Measurements from ENCODE around the gene SEPTIN3.

Gene SEPTIN3

DNA sequence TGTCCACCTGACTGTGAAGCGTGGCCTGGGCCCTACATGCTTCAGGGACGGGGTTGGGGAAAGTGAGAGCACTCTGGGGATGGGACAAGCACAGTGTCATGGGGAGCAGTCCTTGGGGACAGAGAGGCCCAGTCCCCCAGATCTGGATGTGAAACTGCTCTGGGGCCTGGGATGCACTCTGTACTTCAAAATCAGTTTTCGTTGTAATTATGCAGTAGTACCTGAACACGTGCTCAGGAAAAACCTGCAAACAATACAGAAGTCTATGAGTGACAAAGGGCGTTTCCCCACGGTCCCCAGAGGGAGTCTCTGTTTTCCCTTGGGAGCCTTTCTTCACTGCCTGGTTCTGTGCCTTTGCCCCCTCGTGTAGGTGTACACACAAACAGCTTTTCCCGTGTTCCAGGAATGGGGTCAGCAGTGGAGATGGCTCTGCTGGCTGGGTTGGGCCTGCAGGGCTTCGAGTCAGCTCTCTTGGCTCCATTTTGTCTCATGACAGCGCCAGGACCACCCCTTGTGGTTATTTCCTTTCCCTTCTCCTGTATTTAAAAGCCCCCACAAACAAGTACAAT lies 37.5 kb upstream of the SEPTIN3 start:
- H3K4me3 ChIP-seq (ENCODE audit: low read depth in 1 of 2, low read length in 2 of 2), result no peak overlapping the region
- no peaks in the 10 kb centered on the region for H3K36me3 ChIP-seq (ENCODE audit: control insufficient read depth in 1 of 2, insufficient read depth in 2 of 2, low read length in 2 of 2)
- H3K9me3 ChIP-seq (ENCODE audit: control insufficient read depth in 1 of 2, low read length in 2 of 2), result no peaks in the 10 kb centered on the region
- no peak overlapping the region for H3K27ac ChIP-seq (ENCODE audit: low read depth, low read length)
- no peaks in the 10 kb centered on the region for H3K27me3 ChIP-seq (ENCODE audit: control insufficient read depth in 1 of 2, insufficient read depth in 2 of 2, low read length in 2 of 2)
- H3K9ac ChIP-seq (ENCODE audit: low read depth in 1 of 2, low read length in 2 of 2), result no peak overlapping the region
- H3K4me1 ChIP-seq (ENCODE audit: control insufficient read depth in 1 of 2, insufficient read depth in 2 of 2, low read length in 2 of 2), result no peaks in the 10 kb centered on the region

DNA sequence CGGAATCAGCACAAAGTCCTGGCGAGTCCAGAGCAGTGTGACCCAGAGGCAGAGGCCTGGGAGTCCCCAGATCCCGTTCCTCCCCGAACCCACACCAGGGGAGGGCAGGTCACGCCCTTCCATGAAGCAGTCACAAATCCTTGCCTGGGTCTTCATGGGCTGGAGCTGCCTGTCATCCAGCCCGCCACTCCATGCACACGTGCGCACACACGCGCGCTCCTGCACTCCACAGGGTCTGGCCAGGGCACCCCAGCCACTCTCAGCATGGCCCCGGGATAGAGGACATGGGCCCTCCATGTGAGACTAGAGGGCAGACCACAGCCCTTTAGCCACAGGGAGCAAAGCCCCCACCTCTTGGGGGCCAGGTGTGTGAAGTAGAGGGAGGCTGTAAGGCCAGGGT lies 36.9 kb upstream of the SEPTIN3 start:
- no peaks in the 10 kb centered on the region for H3K36me3 ChIP-seq (ENCODE audit: control insufficient read depth in 1 of 2, insufficient read depth in 2 of 2, low read length in 2 of 2)
- no peak overlapping the region for H3K9ac ChIP-seq (ENCODE audit: low read depth in 1 of 2, low read length in 2 of 2)
- H3K4me1 ChIP-seq (ENCODE audit: control insufficient read depth in 1 of 2, insufficient read depth in 2 of 2, low read length in 2 of 2), result no peaks in the 10 kb centered on the region
- H3K9me3 ChIP-seq (ENCODE audit: control insufficient read depth in 1 of 2, low read length in 2 of 2), result no peaks in the 10 kb centered on the region
- H3K4me3 ChIP-seq (ENCODE audit: low read depth in 1 of 2, low read length in 2 of 2), result no peak overlapping the region
- no peaks in the 10 kb centered on the region for H3K27me3 ChIP-seq (ENCODE audit: control insufficient read depth in 1 of 2, insufficient read depth in 2 of 2, low read length in 2 of 2)
- H3K27ac ChIP-seq (ENCODE audit: low read depth, low read length), result no peak overlapping the region

DNA sequence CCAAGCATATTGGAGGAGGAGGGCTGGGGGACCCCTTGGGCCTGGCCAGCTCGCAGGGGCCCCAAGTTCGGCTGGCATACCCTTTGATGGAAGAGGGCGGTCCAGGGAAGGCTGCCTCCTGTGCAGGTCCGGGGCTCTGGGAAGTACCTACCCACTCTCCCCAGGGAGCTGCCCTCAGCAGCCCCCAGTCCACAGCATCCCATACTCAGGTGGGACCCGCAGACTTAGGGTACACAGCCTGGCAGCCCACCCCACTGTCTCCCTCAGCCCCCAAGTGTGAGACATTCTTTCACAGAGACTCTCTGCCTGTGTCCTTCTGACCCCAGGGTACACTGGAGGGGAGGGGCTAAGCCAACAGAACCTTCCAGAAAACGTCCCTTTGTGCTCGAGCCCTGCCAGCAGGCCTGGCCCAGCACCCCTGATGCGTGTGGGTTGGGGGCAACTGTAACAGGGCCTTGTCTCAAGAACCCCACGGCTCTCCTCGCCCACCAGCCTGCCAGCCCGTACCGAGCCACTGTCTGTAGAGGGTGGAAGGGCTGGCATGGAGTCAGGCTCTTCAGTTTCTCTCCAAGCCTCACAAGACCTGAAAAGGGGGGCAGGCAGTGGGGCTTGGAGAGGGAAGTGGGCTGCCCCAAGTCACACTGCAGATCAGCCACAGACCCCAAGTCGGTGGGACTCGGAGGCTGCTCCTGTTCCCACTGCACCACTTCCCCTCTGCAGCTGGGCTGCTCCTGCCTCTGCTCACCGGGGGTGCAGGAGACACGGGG lies 35.6 kb upstream of the SEPTIN3 start:
- Histone ChIP-seq H3K4me3 (ENCODE audit: low read depth in 1 of 2, low read length in 2 of 2) (no peak overlapping the region), H3K4me1 (ENCODE audit: control insufficient read depth in 1 of 2, insufficient read depth in 2 of 2, low read length in 2 of 2) (no peaks in the 10 kb centered on the region), H3K9me3 (ENCODE audit: control insufficient read depth in 1 of 2, low read length in 2 of 2) (no peaks in the 10 kb centered on the region), H3K9ac (ENCODE audit: low read depth in 1 of 2, low read length in 2 of 2) (no peak overlapping the region), H3K27ac (ENCODE audit: low read depth, low read length) (no peak overlapping the region), H3K36me3 (ENCODE audit: control insufficient read depth in 1 of 2, insufficient read depth in 2 of 2, low read length in 2 of 2) (no peaks in the 10 kb centered on the region), H3K27me3 (ENCODE audit: control insufficient read depth in 1 of 2, insufficient read depth in 2 of 2, low read length in 2 of 2) (no peaks in the 10 kb centered on the region)

DNA sequence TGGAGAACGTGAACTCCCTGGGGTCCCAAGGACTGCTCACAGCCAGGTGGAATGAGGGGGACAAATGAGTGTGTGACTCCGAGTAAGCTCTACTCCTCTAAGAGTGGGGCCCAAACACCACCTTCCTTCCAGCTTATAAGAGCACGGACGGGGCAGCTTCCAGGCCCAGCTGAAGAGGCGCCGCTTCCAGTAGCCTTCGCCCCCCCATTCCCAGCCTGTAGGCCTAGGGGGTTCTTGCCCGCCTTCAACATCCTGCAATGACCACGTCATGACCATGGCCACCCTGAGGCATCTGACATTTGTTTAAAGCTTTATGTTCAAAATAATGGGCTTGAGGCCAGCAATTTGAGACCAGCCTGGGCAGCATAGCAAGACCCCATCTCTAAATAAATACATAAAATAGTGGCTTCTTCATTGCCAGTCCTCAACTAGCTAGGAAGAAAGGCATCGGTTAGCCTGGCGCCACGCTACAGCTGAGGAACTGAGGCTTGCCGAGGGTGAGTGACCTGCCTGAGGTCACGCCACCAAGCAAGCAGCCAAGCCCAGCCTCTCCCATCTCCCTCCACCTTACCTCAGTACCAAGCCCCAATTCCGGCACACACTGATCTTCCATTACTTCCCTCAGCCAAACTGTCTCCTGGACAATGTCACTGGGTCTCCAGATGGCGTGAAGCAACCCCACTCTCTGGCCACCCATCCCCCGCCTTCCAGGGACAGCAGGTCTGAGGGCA lies 34.8 kb upstream of the SEPTIN3 start:
- Histone ChIP-seq H3K9me3 (ENCODE audit: control insufficient read depth in 1 of 2, low read length in 2 of 2) (no peaks in the 10 kb centered on the region), H3K36me3 (ENCODE audit: control insufficient read depth in 1 of 2, insufficient read depth in 2 of 2, low read length in 2 of 2) (no peaks in the 10 kb centered on the region), H3K4me3 (ENCODE audit: low read depth in 1 of 2, low read length in 2 of 2) (no peak overlapping the region), H3K27ac (ENCODE audit: low read depth, low read length) (no peak overlapping the region), H3K4me1 (ENCODE audit: control insufficient read depth in 1 of 2, insufficient read depth in 2 of 2, low read length in 2 of 2) (peaks cover 4 to 8% of the 10 kb centered on the region in 2 donors), H3K9ac (ENCODE audit: low read depth in 1 of 2, low read length in 2 of 2) (no peak overlapping the region), H3K27me3 (ENCODE audit: control insufficient read depth in 1 of 2, insufficient read depth in 2 of 2, low read length in 2 of 2) (no peaks in the 10 kb centered on the region)

DNA sequence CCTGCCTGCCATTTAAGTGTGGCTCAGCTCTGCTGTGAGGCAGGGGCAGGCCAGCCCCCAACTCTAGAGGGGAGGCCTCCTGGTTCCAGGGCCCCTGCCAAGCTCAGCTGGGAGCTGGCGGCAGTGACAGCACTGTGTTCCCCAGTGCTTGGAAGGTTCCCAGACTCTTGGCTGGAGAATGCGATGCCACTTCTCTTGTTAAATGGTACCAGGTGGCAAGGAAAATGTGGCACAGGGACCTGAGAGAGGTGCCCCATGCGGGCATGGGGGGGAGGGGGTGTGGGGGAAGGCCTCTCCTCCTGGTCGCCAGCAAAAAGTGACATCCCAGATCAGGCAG lies 34.3 kb upstream of the SEPTIN3 start:
- no peak overlapping the region for H3K9ac ChIP-seq (ENCODE audit: low read depth in 1 of 2, low read length in 2 of 2)
- H3K27me3 ChIP-seq (ENCODE audit: control insufficient read depth in 1 of 2, insufficient read depth in 2 of 2, low read length in 2 of 2), result no peaks in the 10 kb centered on the region
- H3K9me3 ChIP-seq (ENCODE audit: control insufficient read depth in 1 of 2, low read length in 2 of 2), result no peaks in the 10 kb centered on the region
- H3K4me1 ChIP-seq (ENCODE audit: control insufficient read depth in 1 of 2, insufficient read depth in 2 of 2, low read length in 2 of 2), result peaks cover 5 to 8% of the 10 kb centered on the region in 2 donors
- no peak overlapping the region for H3K27ac ChIP-seq (ENCODE audit: low read depth, low read length)
- H3K36me3 ChIP-seq (ENCODE audit: control insufficient read depth in 1 of 2, insufficient read depth in 2 of 2, low read length in 2 of 2), result no peaks in the 10 kb centered on the region
- no peak overlapping the region for H3K4me3 ChIP-seq (ENCODE audit: low read depth in 1 of 2, low read length in 2 of 2)

DNA sequence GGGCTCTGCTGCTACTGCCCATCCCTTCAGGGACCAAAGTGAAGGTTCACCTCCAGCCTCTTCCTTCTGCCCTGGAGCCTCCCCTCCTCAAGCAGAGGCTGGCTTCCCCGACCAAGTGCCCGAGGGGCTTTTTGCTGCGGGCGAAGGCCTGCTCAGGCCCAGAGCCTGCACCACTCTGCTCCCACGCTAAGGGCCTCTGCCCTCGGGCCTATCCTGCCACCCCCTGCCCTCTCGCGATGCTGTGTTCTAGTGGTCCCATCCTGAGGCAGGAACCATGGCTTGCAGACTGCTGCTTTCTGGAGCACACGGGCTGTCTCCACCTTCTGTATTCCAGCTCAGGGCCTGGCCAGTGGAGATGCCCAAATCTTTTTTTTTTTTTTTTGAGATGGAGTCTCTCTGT lies 33.7 kb upstream of the SEPTIN3 start:
- H3K27ac ChIP-seq (ENCODE audit: low read depth, low read length), result no peak overlapping the region
- no peak overlapping the region for H3K4me3 ChIP-seq (ENCODE audit: low read depth in 1 of 2, low read length in 2 of 2)

DNA sequence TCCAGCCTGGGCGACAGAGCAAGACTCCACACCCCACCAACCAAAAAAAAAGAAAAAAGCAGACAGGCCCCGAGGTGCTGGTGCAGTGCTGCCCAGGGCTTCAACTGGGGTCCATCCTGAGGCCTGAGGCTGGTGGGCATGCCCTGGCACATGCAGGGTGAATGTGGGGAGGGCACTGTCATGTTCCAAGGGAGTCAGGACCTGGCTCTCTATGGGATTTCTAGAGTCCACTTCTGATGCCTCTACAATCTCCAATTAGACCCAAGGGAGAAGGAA lies 32.4 kb upstream of the SEPTIN3 start:
- H3K27ac ChIP-seq (ENCODE audit: low read depth, low read length), result no peak overlapping the region
- peaks cover 10 to 17% of the 10 kb centered on the region in 2 donors for H3K4me1 ChIP-seq (ENCODE audit: control insufficient read depth in 1 of 2, insufficient read depth in 2 of 2, low read length in 2 of 2)
- no peaks in the 10 kb centered on the region for H3K9me3 ChIP-seq (ENCODE audit: control insufficient read depth in 1 of 2, low read length in 2 of 2)
- no peaks in the 10 kb centered on the region for H3K27me3 ChIP-seq (ENCODE audit: control insufficient read depth in 1 of 2, insufficient read depth in 2 of 2, low read length in 2 of 2)
- no peak overlapping the region for H3K9ac ChIP-seq (ENCODE audit: low read depth in 1 of 2, low read length in 2 of 2)
- H3K4me3 ChIP-seq (ENCODE audit: low read depth in 1 of 2, low read length in 2 of 2), result no peak overlapping the region
- H3K36me3 ChIP-seq (ENCODE audit: control insufficient read depth in 1 of 2, insufficient read depth in 2 of 2, low read length in 2 of 2), result peaks cover 0 to 6% of the 10 kb centered on the region in 2 donors

More for the DNA sequence above, 33.7 kb upstream of the SEPTIN3 start:
- peaks cover 5 to 8% of the 10 kb centered on the region in 2 donors for H3K4me1 ChIP-seq (ENCODE audit: control insufficient read depth in 1 of 2, insufficient read depth in 2 of 2, low read length in 2 of 2)
- no peaks in the 10 kb centered on the region for H3K27me3 ChIP-seq (ENCODE audit: control insufficient read depth in 1 of 2, insufficient read depth in 2 of 2, low read length in 2 of 2)
- no peaks in the 10 kb centered on the region for H3K36me3 ChIP-seq (ENCODE audit: control insufficient read depth in 1 of 2, insufficient read depth in 2 of 2, low read length in 2 of 2)
- H3K9me3 ChIP-seq (ENCODE audit: control insufficient read depth in 1 of 2, low read length in 2 of 2), result no peaks in the 10 kb centered on the region
- no peak overlapping the region for H3K9ac ChIP-seq (ENCODE audit: low read depth in 1 of 2, low read length in 2 of 2)

DNA sequence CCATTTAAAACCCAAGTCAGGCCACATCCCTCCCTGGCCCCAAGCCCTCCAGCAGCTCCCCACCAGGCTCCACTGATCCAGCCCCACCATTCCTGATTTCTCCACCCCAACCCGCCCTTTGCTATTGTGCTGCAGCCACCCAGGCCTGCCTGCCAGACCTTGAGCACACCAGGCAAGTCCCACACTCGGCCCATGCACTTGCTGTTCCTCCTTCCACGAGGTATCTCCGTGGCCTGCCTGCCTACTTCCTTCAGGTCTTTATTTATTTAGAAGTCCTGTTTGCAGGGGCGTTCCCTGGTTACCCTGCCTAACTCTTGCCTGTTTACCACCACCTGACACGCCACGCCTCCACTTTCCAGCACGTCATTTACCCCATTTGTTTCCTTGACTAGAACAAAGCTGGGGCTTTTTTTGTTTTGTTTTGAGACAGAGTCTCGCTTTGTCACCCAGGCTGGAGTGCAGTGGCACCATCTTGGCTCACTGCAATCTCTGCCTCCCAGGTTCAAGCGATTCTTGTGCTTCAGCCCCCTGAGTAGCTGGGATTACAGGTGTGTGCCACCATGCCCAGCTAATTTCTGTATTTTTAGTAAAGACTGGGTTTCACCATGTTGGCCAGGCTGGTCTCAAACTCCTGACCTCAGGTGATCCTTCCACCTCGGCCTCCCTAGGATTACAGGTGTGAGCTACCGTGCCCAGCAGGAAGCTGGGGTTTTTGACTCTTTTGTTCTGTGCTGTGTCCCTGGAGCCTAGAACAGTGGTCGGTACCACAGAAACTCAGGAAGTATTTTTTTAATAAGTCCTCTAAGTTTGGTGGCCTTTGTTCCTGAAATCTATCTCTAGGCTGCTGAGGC lies 29.0 kb upstream of the SEPTIN3 start:
- Histone ChIP-seq H3K36me3 (ENCODE audit: control insufficient read depth in 1 of 2, insufficient read depth in 2 of 2, low read length in 2 of 2) (peaks cover 0 to 6% of the 10 kb centered on the region in 2 donors), H3K9me3 (ENCODE audit: control insufficient read depth in 1 of 2, low read length in 2 of 2) (no peaks in the 10 kb centered on the region), H3K27ac (ENCODE audit: low read depth, low read length) (peak overlapping the region; percentile 82), H3K4me1 (ENCODE audit: control insufficient read depth in 1 of 2, insufficient read depth in 2 of 2, low read length in 2 of 2) (peaks cover 17 to 21% of the 10 kb centered on the region in 2 donors), H3K4me3 (ENCODE audit: low read depth in 1 of 2, low read length in 2 of 2) (peak overlapping the region in 1 of 2 donors; percentile 44), H3K27me3 (ENCODE audit: control insufficient read depth in 1 of 2, insufficient read depth in 2 of 2, low read length in 2 of 2) (no peaks in the 10 kb centered on the region), H3K9ac (ENCODE audit: low read depth in 1 of 2, low read length in 2 of 2) (peak overlapping the region in 1 of 2 donors; percentile 28)

DNA sequence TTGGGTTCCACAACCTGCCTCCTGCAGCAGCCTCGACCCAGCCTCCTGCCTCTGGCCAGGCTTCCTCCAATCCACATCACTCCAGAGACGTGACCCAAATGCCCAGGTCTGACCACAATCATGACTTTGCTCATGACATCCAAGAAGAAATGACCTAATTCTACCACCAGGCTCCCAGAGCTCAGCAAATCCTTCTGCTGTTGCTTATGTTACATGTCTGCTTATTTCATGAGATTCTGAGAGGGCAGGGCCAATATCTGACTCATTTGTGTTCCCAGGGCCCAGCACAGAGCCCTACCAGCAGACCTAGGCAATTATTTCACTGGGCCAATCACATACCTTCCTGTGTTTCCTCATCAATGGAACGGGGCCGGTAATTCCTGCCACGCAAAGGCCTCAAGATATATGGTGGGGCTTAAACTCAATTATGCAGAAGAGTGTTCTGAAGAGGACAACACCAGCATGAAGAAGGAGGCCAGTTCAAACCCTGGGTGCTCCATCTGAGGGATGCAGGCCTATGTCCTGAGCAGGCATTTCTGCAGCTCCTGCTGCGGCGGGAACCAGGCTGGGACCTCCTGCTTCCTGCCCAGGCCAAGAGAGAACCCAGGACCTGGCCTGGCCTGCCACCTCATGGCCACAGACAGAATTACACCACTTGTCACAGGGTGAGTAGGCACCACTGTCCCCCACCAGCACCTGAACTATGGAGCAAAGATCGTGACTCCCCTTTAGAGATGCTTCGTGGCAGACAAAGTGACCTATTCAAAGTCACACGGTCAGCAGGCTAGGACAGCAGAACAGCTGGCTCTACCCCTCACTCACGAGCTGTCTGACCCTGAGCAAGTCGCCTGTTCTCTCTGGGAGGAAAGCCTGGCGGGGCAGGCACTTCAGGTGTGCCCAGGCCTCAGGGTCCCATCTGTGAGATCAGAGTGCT lies 28.1 kb upstream of the SEPTIN3 start:
- H3K4me3 ChIP-seq (ENCODE audit: low read depth in 1 of 2, low read length in 2 of 2), result peak overlapping the region in 1 of 2 donors; percentile 9
- H3K9me3 ChIP-seq (ENCODE audit: control insufficient read depth in 1 of 2, low read length in 2 of 2), result no peaks in the 10 kb centered on the region
- H3K9ac ChIP-seq (ENCODE audit: low read depth in 1 of 2, low read length in 2 of 2), result peak overlapping the region; percentile 28 to 38
- peak overlapping the region; percentile 55 for H3K27ac ChIP-seq (ENCODE audit: low read depth, low read length)
- peaks cover 23 to 26% of the 10 kb centered on the region in 2 donors for H3K4me1 ChIP-seq (ENCODE audit: control insufficient read depth in 1 of 2, insufficient read depth in 2 of 2, low read length in 2 of 2)
- H3K36me3 ChIP-seq (ENCODE audit: control insufficient read depth in 1 of 2, insufficient read depth in 2 of 2, low read length in 2 of 2), result peaks cover 0 to 6% of the 10 kb centered on the region in 2 donors
- H3K27me3 ChIP-seq (ENCODE audit: control insufficient read depth in 1 of 2, insufficient read depth in 2 of 2, low read length in 2 of 2), result no peaks in the 10 kb centered on the region
